ENCODE results near the gene SH3BGRL3. TPM values are rescaled to one million over a fixed set of nuclear protein-coding genes. Genes with fewer than 3 reads are reported as not detected.

Gene SH3BGRL3
- total and polyA plus RNA-seq, 2 experiments from 2014 or later, result 30.9 to 370 TPM

GRCh38 chr1:26280333-26281042 is 602 bp downstream of the SH3BGRL3 start:
- no peak overlapping the region for H3K27ac ChIP-seq (ENCODE audit: low read depth)
- DNase-seq (ENCODE audit: low spot score) (peak; percentile 37), ATAC-seq (no peak; the same call in 2 of the 3 replicates)
- no peaks in the 10 kb centered on the region for H3K79me2 ChIP-seq (replicated peaks; ENCODE audit: insufficient read depth)
- H3K9me3 Mint-ChIP-seq, result no peaks in the 10 kb centered on the region; the same call in 2 of the 3 replicates
- H3K4me1 Mint-ChIP-seq, result peaks cover 46% of the 10 kb centered on the region
- peak overlapping the region; percentile 88 for H3K4me3 Mint-ChIP-seq
- peak overlapping the region; percentile 85 for H3K4me3 ChIP-seq
- no peaks in the 10 kb centered on the region for H3K27me3 ChIP-seq (ENCODE audit: insufficient read depth)
- 0 out of 2 replicates have a peak overlapping the region, but pooled peaks have one; percentile 4 for H3K27ac Mint-ChIP-seq
- peak overlapping the region; percentile 92 for H3K4me2 ChIP-seq
- TF ChIP-seq ZNF331 (CRISPR knock-in tag; IDR thresholded peaks at IDR 0.05; ENCODE audit: low read depth) (no peak), REST (IDR thresholded peaks at IDR 0.05; ENCODE audit: unreplicated experiment) (no peak), ZNF114 (CRISPR knock-in tag; IDR thresholded peaks at IDR 0.05) (no peak), EZH2 (IDR thresholded peaks at IDR 0.05; ENCODE audit: low read depth, unreplicated experiment) (no peak)
- no peak overlapping the region for H2AFZ ChIP-seq
- H4K20me1 ChIP-seq (replicated peaks; ENCODE audit: insufficient read depth), result no peaks in the 10 kb centered on the region; the same call in 1 of the 2 replicates
- H3K9me2 ChIP-seq (ENCODE audit: insufficient read depth), result no peaks in the 10 kb centered on the region
- peaks cover 21% of the 10 kb centered on the region for H3K36me3 ChIP-seq (ENCODE audit: insufficient read depth)
- H3F3A ChIP-seq (replicated peaks; ENCODE audit: low read depth), result peaks cover 23% of the 10 kb centered on the region
- peaks cover 36% of the 10 kb centered on the region for H3K36me3 Mint-ChIP-seq (ENCODE audit: low read depth)
- peaks cover 19% of the 10 kb centered on the region for H3K4me1 ChIP-seq (ENCODE audit: insufficient read depth)
- peaks cover 29% of the 10 kb centered on the region for H3K27me3 Mint-ChIP-seq (ENCODE audit: insufficient read depth, low read depth, poor library complexity)

- Histone ChIP-seq H4K20me1 (replicated peaks; ENCODE audit: insufficient read depth) (peaks cover 3% of the 10 kb centered on the region; the same call in 1 of the 2 replicates), H3K4me3 (peak overlapping the region; percentile 85), H3K4me2 (peak overlapping the region; percentile 92), H3K9me2 (ENCODE audit: insufficient read depth) (no peaks in the 10 kb centered on the region), H3F3A (replicated peaks; ENCODE audit: low read depth) (peaks cover 18% of the 10 kb centered on the region), H3K4me1 (ENCODE audit: insufficient read depth) (peaks cover 20% of the 10 kb centered on the region), H3K27ac (ENCODE audit: low read depth) (peak overlapping the region; percentile 66; the same call in 1 of the 2 replicates), H2AFZ (no peak overlapping the region), H3K36me3 (ENCODE audit: insufficient read depth) (peaks cover 16% of the 10 kb centered on the region), H3K27me3 (ENCODE audit: insufficient read depth) (no peaks in the 10 kb centered on the region), H3K79me2 (replicated peaks; ENCODE audit: insufficient read depth) (no peaks in the 10 kb centered on the region)
- no peak for ATAC-seq
- Mint-ChIP-seq H3K4me1 (peaks cover 43% of the 10 kb centered on the region), H3K27ac (peak overlapping the region; percentile 52), H3K27me3 (ENCODE audit: insufficient read depth, low read depth, poor library complexity) (peaks cover 29% of the 10 kb centered on the region), H3K4me3 (peak overlapping the region; percentile 61), H3K36me3 (ENCODE audit: low read depth) (peaks cover 28% of the 10 kb centered on the region), H3K9me3 (no peaks in the 10 kb centered on the region; the same call in 2 of the 3 replicates)
- DNase-seq (ENCODE audit: low spot score), result no peak
- TF ChIP-seq EZH2 (IDR thresholded peaks at IDR 0.05; ENCODE audit: low read depth, unreplicated experiment) (no peak), ZNF462 (CRISPR knock-in tag; IDR thresholded peaks at IDR 0.05) (no peak), ZNF114 (CRISPR knock-in tag; IDR thresholded peaks at IDR 0.05) (no peak), CTCF (conservative IDR thresholded peaks at IDR 0.05; ENCODE audit: low read depth in 2 of 2) (no peak)
Measured at GRCh38 chr1:26281091-26281958, 1.4 kb downstream of the SH3BGRL3 start.

All from GM23338 (cell line).